Lower leg skin (tissue), 3 donors: ENCODE results near the gene KLHDC7B.

Source experiments
- POLR2A ChIP-seq, 2 donors: fragments of 450-650 bp; IDR thresholded peaks; one replicate each; pipeline ENCODE4 v1.6.1; 2016 to 2017; ENCODE audit warnings: antibody characterized with exemption in 2 of 2, mild to moderate bottlenecking in 1 of 2, moderate library complexity in 1 of 2
- TF ChIP-seq, protein P1 (sequence below), 3 donors: fragments of 450-650 bp; IDR thresholded peaks; one replicate each; pipeline ENCODE4 v1.5.1; 2016; ENCODE audit warnings: antibody characterized with exemption in 3 of 3, mild to moderate bottlenecking in 3 of 3, moderate library complexity in 2 of 3

DNA sequence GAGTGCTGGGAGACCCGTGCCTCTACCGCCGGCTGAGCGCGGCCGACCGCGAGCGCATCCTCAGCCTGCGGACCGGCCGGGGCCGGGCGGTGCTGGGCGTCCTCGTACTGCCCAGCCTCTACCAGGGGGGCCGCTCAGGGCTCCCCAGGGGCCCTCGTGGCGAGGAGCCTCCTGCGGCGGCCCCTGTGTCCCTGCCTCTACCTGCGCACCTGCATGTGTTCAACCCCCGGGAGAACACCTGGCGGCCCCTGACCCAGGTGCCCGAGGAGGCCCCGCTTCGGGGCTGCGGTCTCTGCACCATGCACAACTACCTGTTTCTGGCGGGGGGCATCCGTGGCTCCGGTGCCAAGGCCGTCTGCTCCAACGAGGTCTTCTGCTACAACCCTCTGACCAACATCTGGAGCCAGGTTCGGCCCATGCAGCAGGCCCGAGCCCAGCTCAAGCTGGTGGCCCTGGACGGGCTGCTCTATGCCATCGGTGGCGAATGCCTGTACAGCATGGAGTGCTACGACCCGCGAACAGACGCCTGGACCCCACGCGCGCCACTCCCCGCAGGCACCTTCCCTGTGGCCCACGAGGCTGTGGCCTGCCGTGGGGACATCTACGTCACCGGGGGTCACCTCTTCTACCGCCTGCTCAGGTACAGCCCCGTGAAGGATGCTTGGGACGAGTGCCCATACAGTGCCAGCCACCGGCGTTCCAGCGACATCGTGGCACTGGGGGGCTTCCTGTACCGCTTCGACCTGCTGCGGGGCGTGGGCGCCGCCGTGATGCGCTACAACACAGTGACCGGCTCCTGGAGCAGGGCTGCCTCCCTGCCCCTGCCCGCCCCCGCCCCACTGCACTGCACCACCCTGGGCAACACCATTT, 3.5 kb downstream of the KLHDC7B start:
- TF ChIP-seq, protein P1, sequence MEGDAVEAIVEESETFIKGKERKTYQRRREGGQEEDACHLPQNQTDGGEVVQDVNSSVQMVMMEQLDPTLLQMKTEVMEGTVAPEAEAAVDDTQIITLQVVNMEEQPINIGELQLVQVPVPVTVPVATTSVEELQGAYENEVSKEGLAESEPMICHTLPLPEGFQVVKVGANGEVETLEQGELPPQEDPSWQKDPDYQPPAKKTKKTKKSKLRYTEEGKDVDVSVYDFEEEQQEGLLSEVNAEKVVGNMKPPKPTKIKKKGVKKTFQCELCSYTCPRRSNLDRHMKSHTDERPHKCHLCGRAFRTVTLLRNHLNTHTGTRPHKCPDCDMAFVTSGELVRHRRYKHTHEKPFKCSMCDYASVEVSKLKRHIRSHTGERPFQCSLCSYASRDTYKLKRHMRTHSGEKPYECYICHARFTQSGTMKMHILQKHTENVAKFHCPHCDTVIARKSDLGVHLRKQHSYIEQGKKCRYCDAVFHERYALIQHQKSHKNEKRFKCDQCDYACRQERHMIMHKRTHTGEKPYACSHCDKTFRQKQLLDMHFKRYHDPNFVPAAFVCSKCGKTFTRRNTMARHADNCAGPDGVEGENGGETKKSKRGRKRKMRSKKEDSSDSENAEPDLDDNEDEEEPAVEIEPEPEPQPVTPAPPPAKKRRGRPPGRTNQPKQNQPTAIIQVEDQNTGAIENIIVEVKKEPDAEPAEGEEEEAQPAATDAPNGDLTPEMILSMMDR (IDR thresholded peaks at IDR 0.05): no peak
- no peak for TF ChIP-seq POLR2A (IDR thresholded peaks at IDR 0.05)
